HG02798 (cell line): ENCODE measurements around the gene MARCOL.

Experiments used
- ATAC-seq: cut with Tn5 transposase; IDR thresholded peaks from one replicate; pipeline ENCODE4 v1.9.1; 2021; ENCODE audit warnings: mild to moderate bottlenecking; ENCODE audit not compliant: unreplicated experiment, poor library complexity

Gene MARCOL, protein sequence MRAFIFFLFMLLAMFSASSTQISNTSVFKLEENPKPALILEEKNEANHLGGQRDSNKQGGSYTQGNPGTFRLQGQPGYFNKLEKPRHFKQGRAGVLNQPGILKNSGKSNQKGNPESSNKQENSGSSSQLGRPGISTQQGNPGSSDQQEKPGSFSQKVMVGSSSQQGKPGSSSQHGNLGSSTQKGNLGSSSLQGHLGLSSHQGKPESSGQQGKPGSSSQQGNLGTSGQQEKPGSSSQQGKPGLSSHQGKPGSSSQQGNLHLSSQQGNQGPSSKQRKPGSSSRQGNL

DNA sequence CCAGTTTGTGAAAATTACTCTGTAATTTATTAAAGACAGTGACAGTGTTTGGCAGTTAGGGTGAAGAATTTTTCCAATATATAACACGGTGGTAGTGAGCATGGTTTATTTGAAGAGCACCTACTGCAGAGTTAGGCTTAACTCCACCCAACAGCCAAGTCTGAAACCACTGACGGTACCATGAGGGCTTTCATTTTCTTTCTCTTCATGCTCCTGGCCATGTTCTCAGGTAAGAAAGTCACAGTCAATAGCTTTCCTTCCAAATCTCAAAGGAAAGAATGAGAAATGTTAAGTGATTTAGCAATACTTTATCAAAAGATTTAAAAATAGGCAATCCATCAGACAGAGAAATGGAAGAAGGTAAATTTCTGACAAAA lies at the start of gene MARCOL:
TSS of gene MARCOL (plus strand) at position 108 of the 377 bp plus-strand sequence. CDS start at position 181, 73 bp downstream.
- ATAC-seq, result no peak

DNA sequence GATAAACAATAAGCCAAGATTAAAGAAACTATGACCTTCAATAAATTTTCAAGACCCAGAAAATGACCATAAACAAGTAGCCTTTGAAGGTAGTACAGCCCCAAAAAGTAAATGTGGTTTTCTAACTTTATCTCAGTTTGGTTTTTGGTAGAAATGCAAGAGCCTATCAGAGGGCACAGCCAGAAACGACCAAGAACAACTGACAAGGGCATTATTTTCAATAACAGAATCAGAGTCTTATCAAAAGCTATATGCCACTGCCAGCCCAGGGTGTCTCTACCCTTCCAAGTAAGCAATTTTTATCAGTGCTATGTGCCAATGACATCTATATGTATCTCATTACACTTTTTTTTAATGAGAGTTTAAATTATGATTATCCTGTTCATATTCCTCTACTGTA lies 47.3 kb upstream of the MARCOL start:
- no peak for ATAC-seq

DNA sequence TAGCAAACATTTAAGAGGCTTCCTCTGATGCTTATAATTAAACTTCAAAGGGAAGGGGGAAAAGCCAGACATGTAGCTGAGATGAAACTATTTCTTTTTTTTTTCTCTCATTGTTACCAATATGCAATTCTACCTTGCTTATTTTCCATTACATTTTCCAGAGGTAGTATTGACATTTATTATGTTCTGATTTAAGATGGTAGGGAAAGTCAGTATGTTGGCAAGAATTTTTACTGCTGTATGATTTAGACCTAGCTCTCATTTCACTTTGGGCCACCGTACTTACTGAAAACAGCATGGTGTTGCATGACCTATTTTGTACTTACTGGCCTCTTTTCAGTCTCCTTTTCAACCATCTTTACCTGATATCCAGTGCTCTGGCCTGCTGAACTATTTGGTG lies 45.1 kb upstream of the MARCOL start:
- ATAC-seq, result no peak

DNA sequence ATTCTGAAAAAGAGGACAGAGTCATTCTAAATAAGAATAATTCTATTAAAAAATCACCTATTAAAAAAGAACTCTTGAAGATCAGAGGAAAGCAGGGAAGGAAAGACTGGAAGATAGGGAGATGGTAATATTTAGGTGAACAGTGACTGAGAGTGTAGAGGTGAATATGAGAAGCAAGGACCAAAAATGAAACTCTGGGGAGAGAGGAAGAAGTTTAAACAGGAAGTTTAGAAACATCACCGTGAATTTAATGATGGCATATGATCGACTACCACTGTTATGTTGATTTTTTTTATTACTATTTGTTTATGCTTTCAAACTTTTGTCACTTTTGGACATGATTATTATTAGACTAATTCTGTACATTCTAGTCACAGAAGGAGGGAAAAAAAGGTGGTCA lies 37.2 kb upstream of the MARCOL start:
- no peak for ATAC-seq

DNA sequence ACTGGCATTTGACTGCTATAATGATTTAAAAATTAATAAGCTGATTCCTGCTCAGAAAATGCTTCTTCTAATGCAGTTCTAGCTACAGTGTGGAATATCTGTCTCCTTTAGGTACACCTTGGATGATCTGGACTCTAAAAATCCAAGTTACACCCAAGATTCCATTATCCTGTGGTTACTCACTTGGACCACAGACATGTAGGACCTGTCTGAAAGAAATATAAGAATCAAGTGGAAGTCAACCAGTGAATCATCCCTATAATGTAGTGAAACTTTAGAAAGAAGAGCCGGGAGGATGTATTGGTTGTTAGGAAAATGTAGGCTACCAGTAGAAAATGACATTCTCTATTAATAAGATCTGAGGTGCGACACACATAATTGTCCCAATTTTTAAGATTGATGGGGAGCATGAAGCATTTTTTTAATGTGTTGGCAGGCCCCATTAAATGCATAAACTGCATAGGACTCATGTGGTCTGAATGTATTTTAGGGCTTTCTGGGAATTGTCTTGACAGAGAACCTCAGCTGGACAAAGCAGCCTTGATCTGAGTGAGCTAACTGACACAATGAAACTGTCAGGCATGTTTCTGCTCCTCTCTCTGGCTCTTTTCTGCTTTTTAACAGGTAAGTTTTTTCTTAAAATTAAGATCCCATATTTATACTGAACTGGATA lies 35.7 kb upstream of the MARCOL start, which contains the start of gene SPINK6:
TSS of gene SPINK6 (plus strand) at position 512 of the 673 bp plus-strand sequence. CDS start at position 567, 55 bp downstream.
- no peak for ATAC-seq

DNA sequence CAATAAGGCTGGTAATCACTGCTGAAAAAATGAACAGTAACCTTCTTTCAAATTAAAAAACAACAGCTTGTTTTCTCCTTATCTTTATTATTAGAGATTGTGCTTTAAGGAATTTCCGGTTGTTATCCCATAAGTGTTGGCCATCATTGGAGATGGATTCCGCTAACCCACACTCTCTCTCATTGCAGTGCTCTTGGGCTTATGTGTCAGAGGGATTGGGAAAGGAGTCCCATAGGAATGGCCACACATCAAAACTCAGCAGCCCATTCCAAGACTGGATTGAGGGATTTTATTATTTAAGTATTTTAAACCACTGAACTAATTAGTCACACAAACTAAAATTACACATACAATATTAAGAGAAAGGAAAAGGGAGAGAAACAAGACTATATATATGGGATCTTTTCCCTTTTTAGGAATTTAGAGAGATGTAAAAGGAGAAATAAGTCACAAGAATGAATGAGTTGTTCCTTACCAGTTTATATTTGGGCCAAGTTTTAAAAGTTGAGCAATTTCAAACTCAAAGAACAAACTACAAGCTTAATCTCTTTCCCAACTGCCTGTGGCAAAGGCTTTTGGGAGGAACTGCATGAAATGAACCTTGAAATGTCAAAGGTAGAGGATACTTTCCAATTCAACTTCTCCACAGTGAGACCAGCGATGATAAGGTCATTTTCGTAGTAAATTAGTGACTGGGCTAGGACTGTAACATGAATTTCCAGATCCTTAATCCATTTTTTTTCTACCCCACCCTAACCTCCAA lies 33.1 kb upstream of the MARCOL start:
- no peak for ATAC-seq

DNA sequence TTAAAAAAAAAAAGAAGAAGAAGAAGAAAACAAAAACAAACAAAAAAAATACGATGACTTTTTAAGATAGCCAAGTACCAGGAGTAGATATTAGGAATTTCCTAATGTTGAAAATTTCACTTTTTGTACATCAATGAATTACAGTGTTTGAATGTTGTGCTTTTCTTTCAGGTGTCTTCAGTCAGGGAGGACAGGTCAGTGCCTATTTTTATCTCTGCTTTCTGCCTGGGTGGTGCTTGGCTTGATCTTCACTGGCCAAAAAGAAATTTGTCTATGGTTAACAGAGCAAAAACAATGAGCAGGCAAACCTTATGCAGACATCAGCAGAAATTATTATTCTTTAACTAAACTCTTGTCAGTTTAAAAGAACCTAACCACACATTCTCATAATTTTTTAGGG lies 32.5 kb upstream of the MARCOL start:
- no peak for ATAC-seq

DNA sequence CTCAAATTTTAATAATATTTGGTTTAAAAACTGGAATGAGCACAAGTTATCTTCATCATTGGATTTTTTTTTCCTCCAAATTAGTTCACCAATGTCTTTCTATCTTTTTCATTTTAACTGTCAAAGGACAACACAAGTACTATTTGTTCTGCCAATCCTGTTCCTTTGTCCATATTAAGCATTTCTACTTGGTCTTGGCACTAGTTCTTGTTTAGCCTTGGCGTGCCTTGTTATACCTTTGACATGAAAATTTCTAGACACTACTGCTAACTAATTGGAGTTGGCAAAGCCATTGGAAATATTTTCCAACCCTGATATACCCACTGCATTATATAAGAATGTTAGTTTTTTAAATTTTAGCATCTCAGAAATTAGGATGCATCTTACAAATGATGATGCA lies 31.7 kb upstream of the MARCOL start:
- no peak for ATAC-seq

DNA sequence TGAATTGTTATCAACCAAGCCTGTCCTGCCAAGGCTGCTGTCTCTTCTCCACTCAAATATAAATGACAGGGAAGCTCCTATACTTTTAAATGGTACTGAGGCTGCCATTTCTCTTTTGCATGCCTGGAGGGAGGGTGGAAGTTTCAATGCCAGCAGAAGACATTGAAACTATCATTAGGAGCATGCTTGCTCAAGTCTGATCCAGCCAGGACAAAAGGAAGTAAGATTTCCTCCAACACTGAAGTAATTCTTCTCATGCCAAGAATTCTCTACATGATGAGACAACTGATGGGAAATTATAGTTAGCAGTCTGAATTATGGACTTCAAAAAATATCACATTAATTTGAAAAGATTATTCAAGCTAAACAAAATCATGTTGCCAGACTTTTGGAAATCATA lies 30.1 kb upstream of the MARCOL start:
- ATAC-seq, result no peak

DNA sequence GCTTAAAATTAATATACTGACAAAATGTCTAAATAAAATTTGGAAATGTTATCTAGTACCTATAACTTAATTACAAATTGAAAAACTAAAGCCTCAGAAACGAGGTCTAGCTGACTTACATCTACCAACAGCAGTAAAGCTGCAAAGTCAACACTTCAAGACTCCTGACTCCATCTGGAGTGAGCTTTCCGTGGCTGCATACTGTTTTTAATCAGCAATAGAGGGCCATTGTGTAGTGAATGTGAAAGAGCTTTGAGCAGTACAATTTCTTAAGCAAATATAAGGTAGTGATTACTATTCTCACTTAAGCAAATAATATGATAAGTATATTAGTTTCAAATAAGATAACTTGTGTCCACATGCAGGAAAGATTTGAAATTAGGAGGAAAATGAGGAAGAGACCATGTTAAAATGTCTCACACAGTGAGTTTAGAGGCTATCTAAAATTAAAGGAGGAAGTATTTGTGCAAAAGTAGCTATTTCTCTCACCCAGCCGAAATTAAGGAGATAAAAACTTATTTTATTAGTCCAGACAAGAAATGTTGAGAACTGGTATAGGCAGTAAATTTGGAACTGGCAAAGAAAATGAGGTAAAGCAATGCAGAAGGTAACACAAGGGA lies 29.1 kb upstream of the MARCOL start:
- ATAC-seq, result no peak

DNA sequence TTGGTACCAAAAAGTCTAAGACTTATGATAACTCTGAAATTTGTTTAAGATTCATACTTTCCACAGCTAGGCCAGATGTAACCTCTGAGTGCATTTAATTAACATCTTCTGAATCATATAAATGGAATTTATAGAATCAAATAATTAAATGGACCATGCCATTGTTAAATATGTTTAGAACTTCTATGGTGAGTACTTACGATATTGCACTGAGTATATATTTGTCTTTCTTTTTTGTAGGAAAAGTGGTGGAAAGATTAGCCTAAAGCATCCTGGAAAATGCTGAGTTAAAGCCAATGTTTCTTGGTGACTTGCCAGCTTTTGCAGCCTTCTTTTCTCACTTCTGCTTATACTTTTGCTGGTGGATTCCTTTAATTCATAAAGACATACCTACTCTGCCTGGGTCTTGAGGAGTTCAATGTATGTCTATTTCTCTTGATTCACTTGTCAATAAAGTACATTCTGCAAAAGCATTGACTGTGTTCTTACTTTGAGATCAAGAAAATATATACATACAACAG lies 23.6 kb upstream of the MARCOL start:
- no peak for ATAC-seq

DNA sequence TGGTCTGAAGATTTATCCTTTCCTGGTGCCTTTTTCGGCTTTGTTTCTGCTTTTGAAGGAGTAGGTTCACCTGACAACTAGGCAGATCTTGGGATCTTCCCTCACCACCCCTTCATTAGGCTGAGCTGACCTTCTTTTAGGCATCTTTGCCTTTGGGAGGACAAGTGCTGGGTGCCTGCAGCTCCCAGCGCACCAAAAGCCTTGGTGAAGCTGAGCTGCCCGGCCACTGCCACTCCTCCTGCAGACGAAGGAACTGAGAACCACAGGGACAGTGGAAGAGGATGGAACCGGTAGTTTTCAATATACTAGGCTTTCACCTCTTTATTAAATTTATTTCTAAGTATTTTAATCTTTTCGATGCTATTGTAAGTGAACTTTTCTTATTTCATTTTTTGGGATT lies 16.8 kb upstream of the MARCOL start:
- no peak for ATAC-seq

DNA sequence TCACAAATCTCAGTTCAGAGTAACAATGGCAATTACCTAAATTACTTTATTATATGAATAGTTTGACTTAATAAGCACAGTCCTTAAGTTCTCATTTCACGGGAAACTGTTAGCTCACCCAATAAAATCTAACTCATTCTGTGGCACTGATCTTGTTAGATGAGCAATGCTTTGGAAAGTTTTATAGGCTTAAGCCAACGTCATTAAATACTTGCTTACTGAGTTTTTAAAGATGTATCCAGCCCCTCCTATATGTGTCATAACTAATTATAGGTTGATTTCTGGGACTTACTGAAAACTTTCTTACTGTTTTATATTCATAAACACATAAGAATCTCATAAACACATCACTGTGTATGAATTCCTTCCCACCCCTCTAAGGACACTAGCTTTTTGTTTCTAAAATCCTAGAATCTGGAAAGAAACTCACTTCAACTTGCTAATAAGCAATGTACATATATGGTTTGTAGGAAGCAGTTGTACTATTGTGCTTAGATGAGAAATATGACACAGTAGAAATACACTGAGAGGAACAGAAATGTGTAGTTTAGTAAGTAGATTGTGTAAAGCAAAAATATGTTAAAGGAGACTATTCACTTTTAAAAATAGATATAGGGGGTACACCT lies 14.1 kb upstream of the MARCOL start:
- ATAC-seq, result no peak

DNA sequence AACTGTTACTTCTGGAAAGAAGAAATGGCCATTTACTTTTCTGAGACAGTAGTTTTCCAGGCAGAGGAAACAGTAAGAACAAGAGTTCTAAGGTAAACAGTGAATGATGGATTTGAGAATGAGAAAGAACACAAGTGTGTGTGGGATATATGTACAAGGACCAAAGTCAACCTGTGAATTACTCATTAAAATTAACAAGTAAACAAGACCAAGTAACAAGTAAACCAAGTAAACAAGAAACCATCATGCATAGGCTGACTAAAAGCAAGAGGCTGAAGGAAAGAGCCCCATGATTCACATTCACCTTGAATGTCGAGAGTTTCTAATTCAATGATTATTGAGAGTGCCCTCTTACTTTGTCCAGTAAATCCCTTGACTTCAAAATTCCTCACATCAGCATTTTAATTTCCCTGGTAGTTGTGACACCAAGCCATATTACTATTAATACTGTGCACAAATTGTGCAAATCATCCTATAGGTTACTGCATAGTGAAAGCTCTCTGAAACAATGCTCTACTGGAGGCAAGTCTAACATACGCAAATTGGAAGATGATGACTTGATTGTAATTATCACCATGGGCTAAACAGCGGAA lies 9.8 kb upstream of the MARCOL start:
- no peak for ATAC-seq

DNA sequence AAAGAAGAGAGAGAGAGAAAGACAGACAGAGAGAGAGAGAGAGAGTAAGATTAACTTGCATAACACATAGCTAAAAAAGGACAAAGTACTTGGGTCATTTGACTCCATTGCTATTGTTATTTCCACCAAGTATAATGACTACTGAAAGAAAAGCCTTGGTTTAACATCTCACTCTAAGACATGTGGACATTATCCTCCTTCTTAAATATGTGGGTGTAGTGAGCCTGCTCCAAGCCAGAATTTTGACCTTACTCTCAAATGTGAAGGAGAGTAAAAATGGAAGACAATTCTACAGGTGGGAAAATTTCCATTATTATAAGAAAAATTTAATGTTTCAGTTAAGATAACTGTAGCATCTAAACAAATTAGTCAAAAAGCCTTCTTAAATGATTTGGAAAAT lies 8.5 kb upstream of the MARCOL start:
- ATAC-seq, result no peak

DNA sequence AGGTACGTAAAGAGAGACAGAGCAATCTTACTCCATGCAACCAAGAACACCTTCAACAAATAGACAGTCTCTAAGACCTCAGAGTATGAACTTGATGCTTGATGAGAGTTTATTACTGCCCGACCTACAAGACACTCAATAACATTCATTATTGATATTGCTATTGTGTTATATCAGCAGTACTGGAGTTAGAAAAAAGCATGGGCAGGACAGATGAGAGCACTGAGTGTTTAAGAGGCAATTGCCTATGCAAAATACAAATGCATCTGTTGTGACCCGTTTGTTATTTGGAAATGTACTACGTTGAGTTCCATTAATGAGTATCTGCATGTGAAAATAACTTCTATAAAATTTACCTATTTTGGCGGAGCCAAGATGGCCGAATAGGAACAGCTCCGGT lies 8.1 kb upstream of the MARCOL start:
- ATAC-seq, result no peak

DNA sequence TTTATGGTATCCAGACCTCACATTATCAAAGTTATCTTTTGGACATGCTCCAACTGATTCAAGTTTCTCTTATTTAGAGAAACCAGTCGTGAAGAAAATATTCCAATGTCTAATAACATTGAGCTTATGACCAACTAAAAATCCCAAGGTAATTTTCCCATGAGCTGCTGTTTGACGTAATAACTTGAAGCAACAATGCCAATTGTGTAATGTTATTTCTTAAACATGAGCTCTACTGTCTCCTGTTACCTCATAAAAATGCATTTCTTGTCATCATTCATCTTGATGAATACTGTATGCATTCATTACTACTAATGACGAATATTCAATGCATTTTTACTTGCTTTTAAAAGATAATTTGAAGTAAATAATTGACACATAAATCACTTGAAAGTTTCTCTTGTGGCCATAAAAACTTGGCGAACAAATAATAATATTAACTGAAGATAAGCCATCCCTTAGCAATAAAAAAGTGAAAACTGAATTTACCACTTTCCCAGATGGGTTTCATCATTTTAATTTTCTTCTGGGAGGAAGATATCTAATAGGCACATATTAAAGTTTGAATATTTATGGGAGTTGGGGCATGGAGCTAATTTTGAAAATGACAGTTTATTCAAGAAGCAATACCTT lies 424 bp upstream of the MARCOL start:
- no peak for ATAC-seq

DNA sequence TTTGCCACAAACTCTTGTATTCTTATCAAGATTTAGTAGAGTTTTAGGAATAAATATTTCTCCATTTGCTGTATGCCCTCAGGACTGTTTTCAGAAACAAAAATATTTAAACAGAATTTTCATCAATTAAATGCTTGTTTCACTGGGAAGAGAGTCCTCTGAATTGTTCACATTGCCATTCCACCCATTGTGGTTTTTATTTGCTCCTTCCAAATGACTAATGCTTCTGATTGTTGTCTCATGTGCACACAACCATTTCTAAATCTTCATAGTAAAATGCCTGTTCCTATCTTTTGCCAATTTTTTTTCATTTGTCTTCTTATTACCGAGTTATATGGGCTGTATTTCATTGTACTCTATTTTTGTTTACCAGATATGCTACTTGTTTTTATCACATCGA lies 10.6 kb downstream of the MARCOL start:
- ATAC-seq, result no peak

DNA sequence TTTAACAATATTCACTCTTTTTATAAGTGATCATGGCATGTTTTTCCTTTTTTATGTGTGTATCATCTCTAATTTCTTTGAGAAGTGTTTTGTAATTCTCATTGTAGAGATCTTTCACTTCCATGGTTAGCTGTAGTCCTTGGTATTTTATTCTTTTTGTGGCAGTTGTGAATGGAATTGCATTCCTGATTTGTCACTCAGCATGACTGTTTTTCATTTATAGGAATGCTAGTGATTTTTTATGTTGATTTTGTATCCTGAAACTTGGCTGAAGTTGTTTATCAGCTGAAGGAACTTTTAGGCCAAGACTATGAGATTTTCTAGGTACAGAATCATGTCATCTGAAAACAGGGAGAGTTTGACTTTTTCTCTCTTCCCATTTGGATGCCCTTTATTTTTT lies 17.1 kb downstream of the MARCOL start:
- no peak for ATAC-seq
